ENCODE measurements around the gene ZNF382. TPM values are rescaled to one million over a fixed set of nuclear protein-coding genes. Genes with fewer than 3 reads are reported as not detected.

Gene ZNF382
- total RNA-seq (10 to 100 TPM; 13.2 to 22.2 (median 17.8) TPM), polyA plus RNA-seq (1 to 10 TPM; 2.6 to 5.6 TPM)
- long read RNA-seq, donor 1, partial matches to known transcripts = 0 of 8 reads
- long read RNA-seq, donor 1, other reads (novel, unspliced or antisense) = 7 of 8 reads
- long read RNA-seq, donor 2, full-length matches to known transcripts = 3 of 12 reads
- long read RNA-seq, donor 2, partial matches to known transcripts = 0 of 12 reads
- long read RNA-seq, donor 2, other reads (novel, unspliced or antisense) = 9 of 12 reads
- long read RNA-seq, donor 3, full-length matches to known transcripts = 5 of 34 reads
- long read RNA-seq, donor 3, partial matches to known transcripts = 0 of 34 reads
- long read RNA-seq, donor 3, other reads (novel, unspliced or antisense) = 29 of 34 reads

GRCh38 chr19:36605101-36605876, at the start of gene ZNF382:
ZNF382 (plus strand) TSS chr19:36605313; CDS start chr19:36609915, 4,602 bp downstream.
- intact Hi-C loops (cut with DNase I) = loop anchor here in 1 of 10 donors (1.0 kb wide), 1 partner anchor 32 kb away; the partner anchor contains the start of gene ZNF529
- peaks cover 0 to 48% (median 0%) of the 10 kb centered on the region in 11 donors for H3K9me3 ChIP-seq
- peaks cover 0 to 29% (median 19%) of the 10 kb centered on the region in 9 donors for H3K36me3 ChIP-seq
- H3K27ac ChIP-seq = peak within 1 kb of the TSS; percentile 75 to 93 (median 89)
- DNase-seq (peak; percentile 81 to 87), ATAC-seq (peak; percentile 96 to 98 (median 98))
- H3K27me3 ChIP-seq = no peaks in the 10 kb centered on the region
- TF ChIP-seq CTCF (IDR thresholded peaks at IDR 0.05) = no peak
- peaks cover 3 to 21% (median 11%) of the 10 kb centered on the region in 9 donors for H3K4me1 ChIP-seq
- peak within 1 kb of the TSS; percentile 66 to 89 (median 84) for H3K4me3 ChIP-seq
- WGBS, 2 donors = 0 to 1% methylated on average over 73 of the region's 73 CpGs

GRCh38 chr19:36564391-36564790, 40.7 kb upstream of the ZNF382 start:
- Histone ChIP-seq H3K9me3 (peaks cover 0 to 100% (median 78%) of the 10 kb centered on the region in 11 donors), H3K36me3 (peaks cover 0 to 100% (median 54%) of the 10 kb centered on the region in 9 donors), H3K27ac (no peak overlapping the region), H3K4me3 (no peak overlapping the region), H3K27me3 (no peaks in the 10 kb centered on the region), H3K4me1 (no peaks in the 10 kb centered on the region)
- TF ChIP-seq CTCF (IDR thresholded peaks at IDR 0.05) = no peak
- ATAC-seq = no peak
- intact Hi-C loops (cut with DNase I) = no loop called here
- WGBS, 2 donors = 100% methylated on average over 1 of the region's 1 CpG
- no peak for DNase-seq

- intact Hi-C loops (cut with DNase I) = loop anchor here in 3 of 10 donors (1.0 to 10.0 kb wide), 4 partner anchors 33 to 262 kb away; partner anchors contain the start of genes ZNF260 (in 2 of the 3), ZNF382 (in 1 of the 3), ZNF567 (in 1 of the 3) and ZNF790 (in 1 of the 3)
- peak overlapping the region; percentile 69 to 89 (median 83) for H3K4me3 ChIP-seq
- no peaks in the 10 kb centered on the region for H3K27me3 ChIP-seq
- DNase-seq (no peak), ATAC-seq (no peak)
- H3K4me1 ChIP-seq = peaks cover 3 to 26% (median 19%) of the 10 kb centered on the region in 9 donors
- no peak for TF ChIP-seq CTCF (IDR thresholded peaks at IDR 0.05)
- H3K36me3 ChIP-seq = peaks cover 0 to 70% (median 37%) of the 10 kb centered on the region in 9 donors
- H3K27ac ChIP-seq = peak overlapping the region in 9 of 10 donors; percentile 82 to 91 (median 87)
- H3K9me3 ChIP-seq = peaks cover 0 to 76% (median 9%) of the 10 kb centered on the region in 11 donors
- WGBS, 2 donors = 0 to 4% methylated on average over 11 of the region's 11 CpGs
Observed at GRCh38 chr19:36572593-36573019, 32.5 kb upstream of the ZNF382 start.
